GM19035 (cell line): ENCODE results near the gene GPRIN3.

Experiments used
- ATAC-seq: cut with Tn5 transposase; IDR thresholded peaks from one replicate; pipeline ENCODE4 v1.9.1; 2021; ENCODE audit not compliant: unreplicated experiment

The GPRIN3 gene

DNA sequence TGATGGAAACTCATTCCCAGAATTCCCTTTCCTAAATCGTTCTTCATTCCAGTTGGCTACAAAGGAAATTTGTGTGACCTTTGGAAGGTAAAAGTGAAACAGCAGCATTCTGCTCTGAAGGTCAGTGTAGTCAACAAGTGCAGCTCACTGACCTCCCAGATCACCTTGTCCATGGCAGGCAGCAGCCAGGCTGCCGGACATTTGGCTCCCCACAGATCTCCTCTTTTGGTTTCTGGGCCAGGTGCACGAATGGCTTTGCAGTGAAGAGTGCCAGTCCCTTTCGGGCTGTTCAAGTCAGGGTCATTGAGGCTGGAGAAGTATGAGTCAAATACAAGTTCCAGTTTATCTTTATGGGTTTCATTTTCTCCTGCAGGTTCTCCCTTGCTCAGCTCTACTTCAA lies 14.3 kb downstream of the GPRIN3 start:
- ATAC-seq: no peak

DNA sequence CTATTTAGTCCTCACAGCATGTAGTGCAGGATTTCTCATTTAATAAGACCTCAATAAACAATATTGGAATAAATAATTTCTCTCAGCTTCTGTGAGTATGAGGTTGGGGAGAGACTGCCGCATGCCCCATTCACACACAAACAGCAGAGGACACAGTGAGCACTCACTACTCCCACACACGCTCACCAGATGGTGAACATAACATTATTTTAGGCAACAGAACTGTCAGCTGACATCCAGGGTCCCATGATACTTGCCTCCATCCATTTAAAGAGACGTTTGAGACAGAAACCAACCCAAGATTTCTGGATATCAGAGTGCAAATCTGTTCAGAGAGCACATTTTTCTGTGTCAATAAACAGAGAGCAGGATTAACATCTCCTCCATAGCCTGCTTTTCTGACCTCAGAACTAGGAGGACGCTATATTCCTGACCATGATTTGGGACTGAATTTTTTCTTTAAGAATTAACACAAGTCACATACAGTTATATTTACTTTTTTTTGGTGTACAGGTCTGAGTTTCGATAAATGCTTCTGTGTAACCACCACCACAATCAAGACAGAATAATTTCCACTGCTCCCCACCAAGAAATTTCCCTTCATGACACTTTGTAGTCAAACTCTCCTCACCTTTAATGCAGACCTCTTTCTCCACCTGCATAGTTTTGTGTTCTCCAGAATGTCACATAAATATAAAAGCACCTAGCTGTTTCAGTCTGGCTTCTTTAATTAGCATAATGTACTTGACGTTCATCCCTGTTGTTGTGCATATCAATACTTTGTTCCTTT lies 16.7 kb downstream of the GPRIN3 start:
- ATAC-seq: no peak

DNA sequence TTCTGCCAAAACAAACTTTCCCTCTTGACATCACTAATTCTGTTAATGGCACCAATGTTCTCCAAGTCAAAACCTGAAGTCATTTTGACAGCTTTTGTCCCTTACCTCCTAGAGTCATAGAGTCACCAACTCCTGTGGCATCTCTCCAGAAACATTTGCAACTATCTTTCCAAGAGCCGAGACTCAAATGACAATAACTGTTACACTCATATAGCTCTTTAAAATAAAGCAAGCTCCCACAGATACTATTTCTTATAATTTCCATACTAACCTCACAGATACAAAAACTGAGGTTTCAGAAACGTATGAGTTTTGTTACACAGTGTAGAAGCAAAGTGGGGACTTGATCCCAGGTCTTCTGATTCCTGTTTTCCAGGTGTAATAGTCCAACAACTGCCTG lies 18.3 kb downstream of the GPRIN3 start:
- no peak for ATAC-seq

DNA sequence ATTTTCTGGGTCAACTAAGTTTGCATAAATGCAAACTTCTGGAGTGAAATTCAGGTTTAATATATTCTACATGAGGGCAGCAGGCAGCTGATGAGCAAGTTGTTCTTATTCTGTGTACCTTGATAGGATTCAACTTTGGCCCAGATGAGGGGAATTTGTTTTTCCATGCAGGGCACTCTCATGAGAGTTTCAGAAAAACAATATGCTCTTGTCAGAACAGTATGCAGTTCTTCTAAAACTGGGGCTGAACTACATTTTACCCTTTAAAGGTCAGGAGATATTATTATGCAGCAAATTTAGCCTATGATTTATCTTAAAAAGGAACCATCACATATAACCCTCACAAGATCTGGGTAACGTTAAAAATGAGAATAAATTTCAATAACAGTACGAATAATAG lies 19.2 kb downstream of the GPRIN3 start:
- ATAC-seq: no peak

DNA sequence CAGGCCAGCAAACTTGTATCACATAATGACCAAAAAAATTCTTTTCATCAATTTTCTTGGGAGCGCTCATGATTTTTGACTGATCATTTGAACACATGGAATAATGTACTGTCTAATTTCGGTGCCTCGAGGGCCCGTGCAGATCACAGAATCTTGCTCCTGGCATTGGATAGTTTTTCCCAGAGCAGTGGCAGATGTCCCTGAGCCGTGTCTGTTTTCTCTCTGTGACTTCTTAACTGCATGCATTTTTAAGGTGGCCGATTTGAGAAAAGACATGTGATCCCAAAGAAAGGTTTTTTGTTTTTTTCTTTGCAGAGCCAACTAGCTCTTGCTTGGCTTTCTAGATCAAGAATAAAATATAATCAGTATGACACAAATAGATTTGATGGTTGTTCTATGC lies 19.7 kb downstream of the GPRIN3 start:
- ATAC-seq: no peak

DNA sequence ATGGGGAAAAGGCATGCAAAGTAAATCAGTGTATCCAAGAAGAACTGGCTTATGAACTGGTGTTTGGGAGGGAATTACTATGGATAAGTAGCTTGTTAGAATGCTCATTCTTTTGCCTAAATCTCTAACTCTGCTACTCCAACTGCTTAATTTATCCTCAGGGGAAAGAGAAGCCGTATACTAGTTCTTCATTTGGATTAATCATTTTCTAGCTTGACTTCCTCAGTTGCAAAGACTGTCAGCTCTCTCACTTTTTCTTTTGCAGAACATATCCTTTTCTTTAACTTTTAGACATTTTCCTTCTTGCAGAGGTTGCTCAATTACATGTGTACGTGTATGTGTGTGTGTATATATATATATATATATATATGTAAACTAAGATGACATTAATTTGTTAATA lies 21.9 kb downstream of the GPRIN3 start:
- no peak for ATAC-seq

DNA sequence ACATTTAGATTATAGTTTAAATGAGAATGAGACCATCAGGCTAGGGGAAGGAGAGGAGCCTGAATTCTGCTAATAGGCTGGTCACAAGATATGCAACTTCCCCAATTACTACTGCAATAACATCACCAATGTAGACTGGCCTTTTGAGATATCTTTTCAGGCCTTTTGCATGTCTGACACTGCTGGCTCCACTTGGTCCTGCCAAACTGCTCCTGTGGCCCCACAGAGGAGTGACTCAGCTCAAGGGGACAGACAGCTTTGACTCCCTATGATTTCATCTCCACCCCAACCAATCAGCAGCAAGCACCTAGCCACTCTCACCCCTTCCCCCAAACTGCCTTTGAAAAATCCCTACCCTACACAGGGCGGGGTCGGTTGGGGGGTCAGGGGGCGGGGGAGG lies 22.8 kb downstream of the GPRIN3 start:
- ATAC-seq: no peak

DNA sequence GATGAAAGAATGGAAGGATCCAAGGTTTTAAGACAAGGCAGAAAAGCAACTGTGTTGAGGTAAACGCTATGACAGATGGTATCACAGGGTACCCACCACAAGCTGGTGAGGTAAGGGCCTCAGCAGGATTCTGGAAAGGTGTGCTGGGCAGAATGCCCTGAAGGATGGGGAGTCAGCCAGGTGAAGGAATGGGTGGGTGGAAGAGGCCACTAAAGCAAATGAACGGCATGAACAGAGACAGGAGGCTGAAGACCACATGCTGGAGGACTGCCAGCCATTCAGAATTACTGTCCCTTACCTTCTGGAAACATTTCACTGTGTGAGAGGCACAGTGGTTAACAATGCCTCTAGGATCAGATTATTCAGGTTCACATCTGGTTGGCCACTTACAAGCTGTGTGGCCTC lies 23.6 kb downstream of the GPRIN3 start:
- ATAC-seq: no peak

GRCh38 chr4:89283226-89284009 lies 24.2 kb downstream of the GPRIN3 start:
- ATAC-seq: no peak

GRCh38 chr4:89279385-89279784 lies 28.2 kb downstream of the GPRIN3 start:
- no peak for ATAC-seq

- no peak for ATAC-seq
These were observed 30.2 kb downstream of the GPRIN3 start for GRCh38 chr4:89277412-89277811.

DNA sequence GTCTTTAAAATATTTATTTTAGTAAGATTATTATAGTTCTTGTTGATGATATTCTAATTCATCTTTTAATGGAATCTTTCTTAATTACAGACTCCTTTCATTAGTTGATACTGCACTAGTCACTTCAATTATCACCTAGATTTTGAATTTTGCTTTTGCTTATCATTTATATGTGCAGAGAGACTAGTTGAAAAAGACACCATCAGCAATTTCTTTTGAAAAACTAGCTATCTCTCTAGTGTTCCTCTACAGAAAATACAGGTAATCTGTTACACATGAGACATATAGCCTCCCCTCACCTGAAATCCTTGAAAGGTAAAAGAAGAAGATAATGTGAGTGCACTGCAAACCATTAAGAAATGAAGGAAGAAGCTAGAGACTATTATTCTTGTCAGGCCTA lies 31.3 kb downstream of the GPRIN3 start:
- ATAC-seq: no peak

DNA sequence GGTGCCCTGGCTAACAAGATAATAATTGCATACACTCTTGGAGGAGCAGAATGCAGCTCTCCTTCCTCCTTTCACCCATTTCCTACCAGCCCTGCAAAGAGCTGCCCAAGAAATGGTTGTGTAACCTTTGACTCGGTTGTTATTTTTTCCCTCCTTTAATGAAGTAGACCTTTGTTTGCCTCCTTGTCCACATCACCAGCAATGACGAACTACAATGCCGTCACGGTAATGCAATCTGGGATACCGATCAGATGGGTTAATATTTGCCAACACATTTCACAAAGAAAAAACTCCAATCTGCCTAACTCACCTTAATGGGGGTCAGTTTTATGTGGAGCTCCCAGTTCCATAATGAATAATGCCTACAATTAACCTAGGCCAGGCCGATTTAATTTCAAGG lies 32.0 kb downstream of the GPRIN3 start:
- ATAC-seq: no peak

GRCh38 chr4:89273741-89274141 lies 33.9 kb downstream of the GPRIN3 start:
- no peak for ATAC-seq

GRCh38 chr4:89270792-89271191 lies 36.8 kb downstream of the GPRIN3 start:
- no peak for ATAC-seq

- no peak for ATAC-seq
These were observed 38.4 kb downstream of the GPRIN3 start for GRCh38 chr4:89269121-89269666.

DNA sequence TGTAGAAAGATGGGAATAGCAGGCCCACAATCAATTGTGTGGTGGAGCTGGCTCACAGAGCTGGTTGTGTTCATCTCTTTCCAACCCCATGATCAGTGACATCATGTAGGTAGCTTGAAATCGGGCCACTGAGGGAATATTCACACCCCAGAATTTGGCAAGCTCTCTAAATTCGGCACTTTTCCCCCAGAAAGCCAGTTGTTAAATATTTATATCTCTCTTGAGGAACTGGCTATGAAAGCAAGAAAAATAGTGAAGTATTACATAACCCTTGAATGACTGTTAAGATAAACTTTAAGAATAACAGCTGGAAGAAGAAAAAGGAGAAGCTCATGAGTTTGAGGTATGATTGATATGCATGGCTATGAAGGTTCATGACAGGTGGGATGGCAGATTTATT lies 38.9 kb downstream of the GPRIN3 start:
- ATAC-seq: no peak

- ATAC-seq: no peak
These were observed 39.8 kb downstream of the GPRIN3 start for GRCh38 chr4:89267846-89268245.

DNA sequence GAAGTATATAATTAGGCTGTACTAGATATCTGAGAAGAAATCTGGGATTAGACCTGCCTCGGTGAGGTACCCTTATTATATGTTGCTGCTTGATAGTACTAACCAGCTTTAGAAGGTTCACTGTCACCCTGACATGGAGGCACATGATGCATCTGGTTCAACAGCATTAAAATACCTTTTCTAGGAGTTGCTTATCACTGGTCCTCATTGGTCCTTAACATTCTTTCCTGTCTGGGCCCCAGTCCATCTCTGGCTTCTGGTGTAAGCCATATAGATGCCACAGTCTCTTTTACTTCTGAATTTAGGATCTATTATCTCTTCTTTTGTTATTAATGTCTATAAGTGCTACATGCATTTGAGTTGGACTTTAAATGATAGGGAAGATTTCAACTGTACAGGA lies 40.2 kb downstream of the GPRIN3 start:
- ATAC-seq: no peak

GRCh38 chr4:89266128-89266527 lies 41.5 kb downstream of the GPRIN3 start:
- ATAC-seq: no peak

DNA sequence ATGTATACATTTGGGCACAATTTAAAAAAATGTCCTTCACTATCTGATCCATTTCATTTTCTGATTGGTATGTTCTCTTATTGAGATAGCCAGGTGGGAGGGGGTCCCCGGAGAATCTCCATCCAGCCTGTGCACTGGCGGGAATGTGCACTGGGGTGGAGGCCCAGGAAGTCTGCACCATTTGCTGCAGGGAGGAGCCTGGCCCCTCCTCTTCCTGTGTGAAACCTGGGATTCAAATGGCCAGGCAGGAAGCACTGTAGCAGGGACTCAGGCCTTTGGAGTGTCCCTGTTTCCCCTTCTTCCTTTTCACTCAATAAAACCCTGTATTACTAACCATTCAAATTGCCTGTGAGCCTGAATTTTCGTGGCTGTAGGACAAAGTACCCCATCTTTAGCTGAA lies 44.3 kb downstream of the GPRIN3 start:
- no peak for ATAC-seq

GRCh38 chr4:89259301-89260028 lies 48.1 kb downstream of the GPRIN3 start:
- no peak for ATAC-seq
